Measurements from ENCODE around the gene COL5A3.

Gene COL5A3

DNA sequence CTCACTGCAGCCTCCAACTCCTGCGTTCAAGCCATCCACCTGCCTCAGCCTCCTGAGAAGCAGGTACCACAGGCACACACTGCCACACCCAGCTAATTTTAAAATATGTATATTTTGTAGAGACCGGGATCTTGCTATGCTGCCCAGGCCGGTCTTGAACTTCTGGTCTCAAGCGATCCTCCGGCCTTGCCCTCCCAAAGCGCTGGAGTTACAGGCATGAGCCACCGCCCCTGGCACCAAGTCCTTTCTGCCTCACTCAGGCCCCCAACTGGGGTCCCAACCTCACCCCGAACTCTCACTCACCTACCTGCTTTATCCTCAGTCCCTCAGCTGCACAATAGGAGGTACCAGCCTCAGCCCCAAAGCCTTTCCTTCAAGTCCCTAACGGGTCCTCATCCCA, 635 bp upstream of the COL5A3 start:
- DNase-seq, result no peak

DNA sequence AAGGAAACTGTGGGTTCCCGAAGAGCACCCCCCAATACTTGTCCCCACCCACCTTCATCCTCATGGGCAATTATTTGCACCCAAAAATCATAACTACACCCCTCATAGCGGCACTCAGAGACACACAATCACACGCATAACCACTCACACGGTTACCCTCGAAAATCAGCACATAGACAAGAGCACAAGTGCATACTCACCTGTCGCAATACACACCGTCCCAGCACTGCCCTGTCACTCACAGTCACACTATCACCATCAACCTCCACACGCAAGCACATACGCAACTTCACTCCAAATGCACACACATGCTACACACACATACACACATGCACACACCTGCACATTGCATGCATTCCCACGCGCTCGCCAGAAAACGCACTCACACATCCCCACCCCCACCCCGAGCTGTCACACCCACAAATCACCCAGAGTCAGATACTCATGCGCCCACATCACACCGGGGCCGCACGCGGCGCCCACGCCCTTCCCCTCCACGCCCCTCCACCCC, 535 bp downstream of the COL5A3 start:
- no peak for DNase-seq

DNA sequence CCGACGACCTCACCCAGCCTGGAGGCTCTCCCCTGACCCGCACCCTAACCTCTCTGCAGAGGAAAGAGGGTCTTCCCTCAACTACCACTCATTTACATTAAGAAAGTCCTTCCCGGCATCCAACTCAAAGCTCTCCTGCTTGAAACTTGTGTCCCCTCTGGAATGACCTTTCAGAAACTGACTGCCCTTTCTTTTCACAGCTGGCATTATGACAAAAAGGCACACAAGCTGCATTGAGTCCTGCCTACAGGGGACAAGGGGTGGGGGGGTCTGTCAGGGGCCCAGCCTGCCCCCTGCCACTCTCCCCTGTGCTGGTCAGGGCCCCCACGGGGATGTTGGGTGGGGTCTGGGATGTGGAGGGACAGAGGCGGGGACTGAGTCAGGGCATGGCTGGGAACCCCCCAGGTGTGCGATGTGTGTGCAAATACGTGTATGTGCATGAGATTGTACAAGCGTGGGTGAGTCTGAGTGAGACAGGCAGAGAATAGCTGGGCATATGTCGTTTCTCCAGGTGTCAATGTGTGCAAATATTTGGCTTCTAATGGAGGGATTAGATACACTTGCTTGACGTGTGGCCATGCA, 2.0 kb downstream of the COL5A3 start:
- DNase-seq, result no peak

DNA sequence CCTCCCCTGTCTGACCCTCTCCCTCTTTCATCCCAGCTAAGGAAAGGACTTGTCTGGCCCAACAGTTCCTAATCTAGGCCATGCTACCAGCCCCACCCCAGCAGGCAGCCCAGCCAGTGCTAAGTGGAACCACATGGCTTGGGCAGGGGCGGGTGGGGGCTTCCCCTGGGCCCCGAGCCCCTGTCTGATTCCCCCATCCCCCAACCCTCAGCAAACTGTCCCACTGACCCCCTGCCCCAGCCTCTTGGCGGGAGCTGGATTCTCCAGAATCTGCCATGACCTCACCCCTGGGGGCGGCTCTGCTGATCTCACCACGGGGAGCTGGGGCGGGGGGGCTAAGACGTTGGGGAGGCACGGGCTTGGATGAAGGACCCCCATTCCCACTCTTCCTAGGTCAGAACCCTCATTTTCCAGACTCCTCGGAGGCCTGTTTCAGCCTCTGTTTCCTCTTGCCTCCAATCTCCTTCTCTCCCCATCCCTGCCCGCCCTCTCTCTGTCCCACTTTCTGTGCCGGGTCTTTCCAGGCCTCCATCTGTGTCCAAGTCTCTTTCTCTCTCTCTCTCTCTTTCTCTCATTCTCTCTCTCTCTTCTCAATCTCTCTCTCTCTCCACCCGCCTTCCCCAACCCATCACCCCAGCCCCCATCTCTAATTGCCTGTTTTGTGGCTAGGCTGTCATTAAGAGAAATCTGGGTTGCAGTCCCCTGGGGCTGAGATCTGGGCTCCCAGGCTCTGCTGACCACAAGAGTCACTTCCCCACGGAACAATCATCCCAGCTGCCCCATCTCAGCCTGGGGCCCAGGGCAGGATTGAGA, 2.7 kb downstream of the COL5A3 start:
- DNase-seq, result no peak

DNA sequence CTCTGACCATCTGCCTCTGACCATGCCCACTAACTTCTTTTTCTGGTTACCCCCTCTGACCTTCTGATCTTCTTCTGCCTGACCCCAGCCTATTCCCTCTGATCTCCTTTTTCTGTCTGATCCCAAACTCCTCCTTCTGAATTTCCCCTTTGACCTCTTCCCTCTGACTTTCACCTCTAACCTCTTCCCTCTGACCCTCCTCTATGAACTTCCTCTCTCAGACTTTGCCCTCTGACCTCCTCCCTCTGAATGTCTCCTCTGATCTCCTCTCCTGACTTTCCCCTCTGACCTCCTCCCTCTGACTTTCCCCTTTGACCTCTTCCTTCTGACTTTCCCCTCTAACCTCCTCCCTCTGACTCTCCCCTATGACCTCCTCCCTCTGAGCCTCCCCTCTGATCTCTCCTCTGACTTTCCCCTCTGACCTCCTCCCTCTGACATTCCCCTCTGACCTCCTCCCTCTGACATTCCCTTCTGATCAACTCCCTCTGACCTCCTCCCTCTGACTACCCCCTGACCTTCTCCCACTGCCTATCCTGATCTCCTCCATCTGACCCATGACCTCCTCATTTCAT, 3.5 kb downstream of the COL5A3 start:
- DNase-seq, result no peak

DNA sequence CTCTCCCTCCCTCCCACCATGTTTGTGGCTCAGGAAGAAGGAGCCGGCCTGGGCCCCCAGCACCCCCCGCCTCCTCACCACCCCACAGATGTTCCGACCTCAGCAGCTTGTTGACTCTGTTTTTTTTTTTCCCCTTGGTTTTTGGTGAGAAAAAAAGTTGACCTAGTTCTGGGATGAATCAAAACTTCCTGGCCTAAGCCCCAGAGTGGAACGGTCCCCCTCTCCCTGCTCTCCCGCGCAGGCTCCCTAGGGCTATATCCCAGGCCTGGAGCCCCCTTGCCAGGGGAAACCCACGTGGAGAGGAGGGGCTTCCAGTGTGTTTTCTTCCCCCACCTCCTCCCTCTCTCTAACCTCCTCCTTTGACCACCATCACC, 4.0 kb downstream of the COL5A3 start:
- no peak for DNase-seq

DNA sequence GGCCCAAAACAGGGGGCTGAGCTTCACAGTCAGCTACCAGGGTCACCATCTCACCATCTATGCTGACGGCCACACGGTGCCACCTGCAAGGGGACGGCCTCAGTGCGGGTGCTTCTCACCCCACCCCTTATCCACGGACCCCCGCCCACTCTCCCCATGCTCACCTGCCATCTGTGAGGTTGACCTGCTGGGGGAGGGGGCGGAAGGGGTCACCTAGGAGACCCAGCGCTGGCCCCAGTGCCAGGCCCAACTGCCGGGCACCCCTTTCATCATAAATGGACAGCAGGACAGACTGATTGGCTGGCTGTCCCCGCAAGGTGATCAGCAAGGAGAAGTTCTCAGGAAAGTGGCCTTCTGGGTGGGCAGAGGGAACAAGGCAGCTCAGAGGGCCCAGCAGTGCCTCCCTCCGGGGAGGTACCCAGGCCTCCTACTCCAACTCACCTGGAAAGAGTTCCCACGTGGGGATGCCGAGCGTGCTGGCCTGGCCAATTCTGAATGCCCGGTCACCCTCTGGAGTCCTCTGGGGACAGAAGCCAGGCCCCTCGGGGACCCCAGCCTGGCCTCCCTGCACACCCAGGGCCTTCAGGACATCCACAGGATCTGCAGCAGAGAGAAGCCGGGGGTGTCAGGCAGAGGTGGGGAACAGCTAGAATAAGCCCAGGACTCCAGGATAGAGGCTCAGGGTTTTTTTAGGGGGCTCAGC, 4.5 kb downstream of the COL5A3 start:
- no peak for DNase-seq

DNA sequence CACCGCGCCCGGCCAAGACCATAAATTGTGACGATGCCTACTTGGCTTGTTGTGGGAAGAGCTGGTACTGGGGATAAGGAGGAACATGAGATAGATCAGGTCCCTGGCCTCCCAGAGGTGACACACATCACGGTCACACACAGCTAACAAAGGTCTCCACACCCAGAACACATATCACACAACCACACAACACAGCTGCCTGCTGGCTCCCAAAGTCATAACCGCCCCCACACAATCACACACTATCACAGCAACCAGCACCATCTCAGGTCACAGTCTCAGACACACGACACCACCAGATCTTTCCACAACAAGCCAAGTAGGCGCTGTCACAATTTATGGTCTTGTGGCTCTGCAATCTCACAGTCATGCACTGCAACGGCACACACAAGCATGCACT, 5.7 kb downstream of the COL5A3 start:
- no peak for DNase-seq

DNA sequence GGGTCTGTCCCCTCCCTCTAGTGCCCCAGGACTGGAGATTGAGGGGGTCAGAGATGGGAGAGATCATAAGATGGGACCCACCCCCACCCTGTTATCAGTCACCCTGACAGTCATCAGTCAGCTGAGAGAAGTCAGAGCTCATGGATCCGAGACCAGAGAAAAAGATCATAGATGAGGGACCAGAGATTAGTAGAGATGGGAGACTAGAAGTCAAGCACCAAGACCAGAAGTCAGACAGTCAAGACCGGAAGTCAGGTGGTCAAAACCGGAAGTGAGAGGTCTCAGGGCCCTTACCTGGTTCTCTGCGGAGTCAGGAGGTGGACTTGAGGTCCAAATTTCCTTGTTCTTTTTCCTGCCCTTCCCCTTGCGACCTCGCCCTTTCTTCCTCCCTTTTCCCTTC, 7.0 kb downstream of the COL5A3 start:
- no peak for DNase-seq

DNA sequence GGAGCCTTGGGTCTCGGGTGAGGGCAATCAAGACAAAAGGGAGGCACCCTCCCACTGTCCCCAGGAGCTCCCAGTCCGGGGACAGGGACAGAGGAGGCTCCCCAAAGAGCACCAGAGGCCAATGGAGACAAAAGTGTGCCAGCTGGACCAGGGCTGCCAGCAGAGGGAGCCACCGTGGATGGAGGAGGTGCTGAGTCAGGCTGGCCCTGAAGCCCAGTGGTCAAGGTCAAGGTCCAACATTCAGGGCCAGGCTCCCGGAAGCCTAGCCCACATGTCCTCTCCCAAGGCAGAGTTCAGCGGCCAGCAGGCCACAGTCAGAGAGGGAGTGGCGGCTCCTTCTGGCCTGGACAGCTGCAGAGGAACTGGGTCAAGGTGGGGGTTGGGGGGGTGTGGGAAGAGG, 8.4 kb downstream of the COL5A3 start:
- DNase-seq, result no peak

DNA sequence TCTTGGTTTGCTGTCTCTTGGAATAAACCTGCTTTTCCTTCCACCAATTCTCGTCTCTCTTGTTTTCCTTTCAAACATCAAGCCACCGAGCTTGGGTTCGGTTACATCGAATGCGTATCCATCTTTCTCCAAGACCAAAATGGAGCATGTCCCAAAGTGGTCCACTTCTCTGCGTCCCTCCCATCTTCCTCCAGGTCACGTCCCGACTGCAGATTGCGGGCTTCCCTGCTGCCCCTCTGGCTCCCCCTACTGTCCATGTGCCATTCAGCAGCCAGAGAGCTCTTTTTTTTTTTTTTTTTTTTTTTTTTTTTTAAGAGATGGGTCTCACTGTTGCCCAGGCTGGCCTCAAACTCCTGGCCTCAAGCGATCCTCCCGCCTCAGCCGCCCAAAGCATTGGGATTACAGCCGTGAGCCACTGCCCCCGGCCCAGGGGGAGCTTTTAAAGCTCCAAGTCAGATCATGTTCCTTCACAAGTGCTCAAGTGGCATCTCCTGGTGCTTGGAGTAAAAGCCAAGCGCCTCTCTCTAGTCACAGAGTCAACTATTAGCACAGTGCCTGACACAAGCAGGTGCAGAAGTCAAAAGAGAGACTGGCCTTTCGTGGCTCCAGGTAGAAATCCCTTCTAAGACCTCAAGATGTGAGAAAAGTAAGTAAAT, 10.0 kb downstream of the COL5A3 start:
- peak; percentile 0 for DNase-seq

DNA sequence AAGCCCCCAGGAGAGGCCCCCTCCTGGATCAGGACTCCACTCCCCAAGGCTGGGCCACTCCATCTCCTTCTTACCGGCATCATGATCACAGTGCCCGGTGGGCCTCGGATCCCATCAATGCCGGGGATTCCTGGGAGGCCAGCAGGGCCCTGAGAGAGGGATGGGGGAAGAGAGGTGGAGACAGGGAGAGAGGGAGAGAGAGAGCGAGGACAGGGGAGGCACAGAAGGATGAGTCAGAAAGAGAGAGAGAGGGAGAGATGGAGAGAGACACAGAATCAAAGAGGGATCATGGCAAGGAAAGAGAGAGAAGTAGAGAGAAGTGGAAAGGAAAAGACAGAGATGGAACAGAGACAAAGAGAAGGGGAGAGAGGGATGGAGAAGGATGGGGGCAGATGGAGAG, 13.8 kb downstream of the COL5A3 start:
- no peak for DNase-seq

DNA sequence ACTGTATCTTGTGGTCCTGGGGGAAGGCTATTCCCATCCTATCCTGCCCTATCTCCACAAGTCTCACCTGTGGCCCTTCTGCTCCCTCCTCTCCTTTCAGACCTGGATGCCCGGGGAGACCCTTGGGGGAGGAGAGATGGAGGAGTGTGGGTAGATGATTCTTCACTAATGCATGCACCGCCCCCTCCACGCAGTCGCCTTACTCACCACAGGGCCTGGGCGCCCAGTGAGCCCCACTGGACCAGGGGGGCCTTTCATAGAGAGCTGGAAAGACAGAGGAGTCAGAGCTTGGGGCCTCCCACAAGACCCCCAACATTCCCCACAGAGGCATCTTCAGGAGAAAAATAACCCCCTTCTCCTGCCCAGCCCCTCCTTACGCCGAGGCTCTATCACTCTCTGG, 14.3 kb downstream of the COL5A3 start:
- no peak for DNase-seq

DNA sequence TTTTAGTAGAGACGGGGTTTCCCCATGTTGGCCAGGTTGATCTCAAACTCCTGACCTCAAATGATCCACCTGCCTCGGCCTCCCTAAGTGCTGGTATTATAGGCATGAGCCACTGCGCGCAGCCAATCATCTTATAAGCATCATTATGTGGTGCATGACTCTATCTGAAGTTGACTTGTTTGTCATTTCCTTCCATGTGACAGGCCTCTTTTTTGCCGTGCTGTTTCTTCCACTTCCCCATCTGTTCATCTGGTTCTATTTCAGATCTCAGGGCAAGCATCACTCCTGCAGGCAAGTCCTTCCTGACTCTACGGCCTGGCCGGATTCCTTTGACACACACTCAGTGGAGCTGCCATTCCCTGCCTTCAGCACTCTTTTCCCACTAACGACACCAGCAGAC, 15.2 kb downstream of the COL5A3 start:
- DNase-seq, result no peak

DNA sequence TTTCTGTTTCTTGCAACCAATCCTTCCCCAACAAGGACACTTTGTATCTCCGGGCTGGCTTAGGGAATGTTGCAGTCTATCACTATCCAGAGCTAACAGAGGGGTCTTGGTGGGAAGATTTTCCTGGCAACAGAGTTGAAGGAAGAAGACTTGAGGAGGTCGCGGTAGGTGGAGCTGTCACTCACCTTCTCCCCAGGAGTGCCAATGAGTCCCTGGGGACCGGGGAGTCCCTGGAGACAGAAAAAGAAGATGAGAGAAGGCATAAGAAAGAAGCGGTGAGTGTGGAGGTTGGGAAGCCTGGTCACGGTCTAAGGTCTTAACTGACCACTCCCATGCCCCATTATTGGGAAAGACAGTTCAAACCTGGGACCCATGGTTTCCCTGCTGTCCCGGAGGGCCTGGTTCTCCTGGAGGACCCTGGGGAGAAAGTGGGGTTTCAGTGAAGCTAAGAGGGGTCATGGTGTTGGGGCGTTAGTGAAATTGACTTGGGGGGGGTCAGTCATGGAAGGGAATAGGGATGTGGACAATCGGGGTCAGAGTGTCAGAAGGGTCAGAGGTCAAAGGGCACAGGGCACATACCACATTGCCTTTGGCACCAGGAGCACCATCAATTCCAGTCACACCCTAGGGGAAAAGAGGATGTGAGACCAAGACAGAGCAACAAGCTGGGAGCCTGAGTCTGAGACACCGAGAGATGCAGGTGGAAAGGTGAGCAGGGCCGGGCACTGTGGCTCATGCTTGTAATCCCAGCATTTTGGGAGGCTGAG, 18.7 kb downstream of the COL5A3 start:
- DNase-seq, result no peak

DNA sequence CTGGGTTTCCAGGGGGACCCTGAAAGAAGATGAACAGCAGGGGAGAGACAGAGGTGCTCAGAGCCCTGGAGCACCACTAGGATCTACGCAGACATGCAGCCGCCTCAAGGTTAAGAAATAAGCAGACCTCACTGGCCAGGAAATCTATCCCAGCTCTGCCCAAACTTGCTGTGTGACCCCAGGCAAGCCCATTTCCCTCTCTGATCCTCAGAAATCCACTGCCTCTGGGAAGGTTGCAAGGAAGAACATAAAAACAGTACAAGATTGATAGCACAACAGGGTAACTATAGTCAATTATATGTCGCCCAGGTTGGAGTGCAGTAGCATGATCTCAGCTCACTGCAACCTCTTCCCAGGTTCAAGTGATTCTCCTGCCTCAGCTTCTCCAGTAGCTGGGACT, 20.8 kb downstream of the COL5A3 start:
- no peak for DNase-seq

DNA sequence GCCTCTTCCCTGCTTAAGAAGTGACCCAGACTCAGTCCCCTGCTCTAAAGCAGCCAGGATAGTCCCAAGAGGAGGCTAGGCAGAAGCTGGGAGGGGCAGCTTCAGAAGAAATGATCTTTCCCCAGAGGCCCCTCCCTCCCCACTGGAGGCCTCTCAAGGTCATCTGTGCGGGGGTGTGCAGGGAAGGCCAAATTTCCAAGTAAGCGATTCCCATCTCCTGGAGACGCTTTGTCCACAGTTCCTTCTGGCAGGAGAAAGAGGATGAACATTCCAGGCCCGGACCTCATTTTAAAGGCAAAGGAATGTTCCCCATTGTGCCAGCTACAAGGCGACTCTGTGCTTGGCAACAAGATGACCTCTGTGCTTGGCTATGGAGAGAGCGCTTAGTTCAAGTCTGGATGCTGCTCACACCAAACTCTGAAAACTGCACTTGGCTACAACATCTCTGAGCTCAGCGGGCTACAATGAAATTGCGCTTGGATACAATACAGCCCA, 23.5 kb downstream of the COL5A3 start:
- no peak for DNase-seq

DNA sequence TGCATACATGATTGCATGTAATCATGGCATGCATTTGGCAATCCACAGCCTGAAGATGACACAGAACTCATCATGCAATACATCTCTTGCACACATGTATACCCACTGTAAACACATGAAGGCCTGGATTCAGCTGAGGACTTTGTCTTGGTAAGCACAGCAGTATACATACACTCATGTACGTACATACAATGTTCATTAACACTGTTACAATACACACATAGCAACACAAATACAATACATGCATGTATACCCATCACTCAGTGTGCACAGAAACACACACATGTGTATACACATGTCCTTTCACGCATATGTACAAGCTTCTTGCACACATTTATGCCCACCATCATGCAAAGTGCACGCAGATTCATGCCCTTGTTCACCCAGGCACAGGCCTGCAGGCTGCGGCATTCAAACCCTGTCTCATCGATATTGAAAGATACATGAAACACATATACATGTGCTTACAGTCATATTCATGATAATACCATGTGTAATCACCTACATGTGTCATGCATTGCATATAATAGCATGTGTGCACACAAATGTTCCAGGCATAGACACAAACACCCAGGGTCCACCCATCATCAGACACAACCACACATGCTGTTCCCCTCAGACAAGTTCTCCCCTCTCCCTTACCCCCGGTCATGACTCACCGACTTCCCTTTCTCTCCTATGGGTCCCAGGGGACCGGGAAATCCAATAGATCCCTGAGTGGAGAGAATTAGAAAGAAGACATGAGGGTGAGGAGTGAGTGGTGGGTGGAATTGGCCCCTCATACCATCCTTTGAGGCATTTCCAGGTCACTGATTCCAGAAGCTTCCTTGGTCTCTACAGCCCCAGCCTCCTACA, 28.7 kb downstream of the COL5A3 start:
- DNase-seq, result no peak

DNA sequence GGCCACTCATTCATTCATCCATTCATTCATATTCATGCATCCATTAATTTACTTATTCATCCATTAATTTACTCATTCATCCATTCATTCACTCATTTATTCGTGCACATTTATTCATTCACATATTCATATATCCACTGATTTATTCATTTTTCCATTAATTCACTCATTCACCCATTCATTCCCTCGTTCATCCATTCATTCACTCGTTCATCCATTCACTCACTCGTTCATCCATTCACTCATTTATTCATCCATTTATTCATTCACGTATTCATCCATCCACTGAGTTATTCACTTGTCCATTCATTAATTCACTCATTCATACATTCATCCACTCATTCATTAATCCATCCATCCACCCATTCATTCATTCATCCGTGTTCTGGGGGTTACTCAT, 38.2 kb downstream of the COL5A3 start:
- DNase-seq, result no peak

DNA sequence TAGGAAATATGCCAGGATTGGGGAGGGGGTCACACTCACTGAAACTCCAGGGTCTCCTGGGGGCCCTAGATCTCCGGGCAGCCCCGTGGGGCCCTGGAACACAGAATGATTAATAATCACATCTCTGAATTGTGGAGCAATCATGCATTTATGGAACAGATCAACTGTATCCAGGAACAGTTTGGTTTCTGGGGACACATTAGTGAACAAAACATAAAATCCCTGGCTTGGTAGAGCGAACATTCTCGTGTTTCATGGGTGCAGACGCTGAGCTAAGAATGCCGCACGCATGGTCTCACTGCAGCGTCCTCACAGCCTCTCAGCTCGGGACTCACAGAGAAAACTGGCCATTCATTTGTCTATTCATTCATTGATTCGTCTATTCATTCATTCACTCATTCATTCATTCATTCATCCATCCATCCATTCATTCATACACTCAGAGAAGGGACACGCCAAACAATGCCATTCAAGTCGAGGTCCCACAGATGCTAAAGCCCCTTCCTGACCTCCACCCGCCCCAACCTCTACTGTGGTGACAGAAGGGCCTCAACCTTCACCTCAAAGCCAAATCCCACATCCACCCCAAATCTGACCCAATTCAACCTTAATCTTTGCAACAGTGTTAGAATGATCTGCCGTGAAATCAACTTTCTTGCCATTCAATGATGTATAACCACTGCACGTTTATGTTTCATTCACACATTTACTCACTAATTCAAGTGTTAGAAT, 39.0 kb downstream of the COL5A3 start:
- DNase-seq, result no peak

DNA sequence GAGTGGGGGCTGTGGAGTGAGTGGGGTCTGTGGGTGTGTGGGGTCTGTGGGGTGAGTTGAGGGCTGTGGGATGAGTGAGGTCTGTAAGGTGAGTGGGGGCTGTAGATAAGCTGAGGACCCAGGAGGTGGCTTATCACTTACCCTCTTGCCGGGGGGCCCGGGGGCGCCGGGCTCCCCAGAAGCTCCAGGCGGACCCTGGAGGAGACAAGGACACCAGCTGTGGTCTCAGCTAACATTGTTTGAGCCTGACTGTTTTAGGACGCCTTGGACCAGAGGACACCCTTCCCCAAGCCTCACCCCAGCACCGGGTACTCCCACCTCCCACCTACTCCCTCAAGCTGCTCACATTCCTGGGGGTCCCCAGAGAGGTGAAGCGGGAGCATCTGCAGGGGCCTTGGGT, 39.8 kb downstream of the COL5A3 start:
- DNase-seq, result no peak

Measured in NCI-H1417 treated with DMSO at 0.1 percent for 48 hours (cell line).